Lower leg skin (tissue), 3 donors: ENCODE measurements around the gene DLG2.

ENCODE experiments used
- CTCF ChIP-seq, 3 donors: fragments of 450-650 bp; IDR thresholded peaks; one replicate each; pipeline ENCODE4 v1.5.1; 2016; ENCODE audit warnings: antibody characterized with exemption in 3 of 3, mild to moderate bottlenecking in 3 of 3, moderate library complexity in 2 of 3
- POLR2A ChIP-seq, 2 donors: fragments of 450-650 bp; IDR thresholded peaks; one replicate each; pipeline ENCODE4 v1.6.1; 2016 to 2017; ENCODE audit warnings: antibody characterized with exemption in 2 of 2, mild to moderate bottlenecking in 1 of 2, moderate library complexity in 1 of 2

GRCh38 chr11:84645988-84646694 lies 981.0 kb downstream of the DLG2 start:
- TF ChIP-seq POLR2A (IDR thresholded peaks at IDR 0.05) (no peak), CTCF (IDR thresholded peaks at IDR 0.05) (no peak)
